HepG2 (cell line): ENCODE data around the gene MRPL43. TPM values are rescaled to one million over a fixed set of nuclear protein-coding genes. Genes with fewer than 3 reads are reported as not detected.

Experiments used
- ELF4 ChIP-seq: sonication (generic); formaldehyde crosslinking; IDR thresholded peaks from 2 replicates; pipeline ENCODE4 v1.5.0; 2020; ENCODE audit warnings: missing genetic modification reagents, mild to moderate bottlenecking, moderate library complexity, borderline replicate concordance
- FOXK2 ChIP-seq: fragments of 450-650 bp; IDR thresholded peaks from 2 replicates; pipeline ENCODE4 v1.6.1; 2016
- HOMEZ ChIP-seq: IDR thresholded peaks from 2 replicates; pipeline ENCODE4 v1.6.1; 2016; ENCODE audit warnings: low read depth
- KMT2A ChIP-seq: sonication (generic); formaldehyde crosslinking; IDR thresholded peaks from 2 replicates; pipeline ENCODE4 v1.4.0; 2020; ENCODE audit warnings: missing genetic modification reagents
- LBX2 ChIP-seq: sonication (generic); formaldehyde crosslinking; IDR thresholded peaks from 2 replicates; pipeline ENCODE4 v1.5.0; 2020; ENCODE audit warnings: missing genetic modification reagents, mild to moderate bottlenecking, borderline replicate concordance
- ONECUT2 ChIP-seq: sonication (generic); formaldehyde crosslinking; IDR thresholded peaks from 2 replicates; pipeline ENCODE4 v1.4.0; 2020; ENCODE audit warnings: missing genetic modification reagents
- RBM39 ChIP-seq: fragments of 200-400 bp; formaldehyde crosslinking; IDR thresholded peaks from one replicate; pipeline ENCODE4 v1.6.1; 2018; ENCODE audit warnings: antibody characterized with exemption, mild to moderate bottlenecking, low read depth, low read length; ENCODE audit not compliant: poor library complexity, severe bottlenecking
- SALL1 ChIP-seq: sonication (generic); formaldehyde crosslinking; IDR thresholded peaks from 2 replicates; pipeline ENCODE4 v1.8.0; 2022; ENCODE audit warnings: mild to moderate bottlenecking, missing genetic modification reagents
- SMAD9 ChIP-seq: sonication (generic); formaldehyde crosslinking; IDR thresholded peaks from 2 replicates; pipeline ENCODE4 v1.5.1; 2020; ENCODE audit warnings: mild to moderate bottlenecking, missing genetic modification reagents
- THRA ChIP-seq: sonication (generic); formaldehyde crosslinking; IDR thresholded peaks from 2 replicates; pipeline ENCODE4 v1.4.0; 2020; ENCODE audit warnings: missing genetic modification reagents, borderline replicate concordance
- THYN1 ChIP-seq: sonication (generic); formaldehyde crosslinking; IDR thresholded peaks from 2 replicates; pipeline ENCODE4 v1.8.1; 2023; ENCODE audit warnings: low read depth, mild to moderate bottlenecking, moderate library complexity, missing genetic modification reagents, borderline replicate concordance
- ZBTB49 ChIP-seq: sonication (generic); formaldehyde crosslinking; IDR thresholded peaks from 2 replicates; pipeline ENCODE4 v1.4.0; 2020; ENCODE audit warnings: missing genetic modification reagents, borderline replicate concordance
- ZFAT ChIP-seq: sonication (generic); formaldehyde crosslinking; conservative IDR thresholded peaks from 2 replicates; pipeline ENCODE4 v1.8.1; 2023; ENCODE audit warnings: missing genetic modification reagents, inconsistent platforms
- ZIK1 ChIP-seq: sonication (generic); formaldehyde crosslinking; IDR thresholded peaks from 2 replicates; pipeline ENCODE4 v1.5.0; 2020; ENCODE audit warnings: mild to moderate bottlenecking, low read depth, missing genetic modification reagents, borderline replicate concordance
- ZNF234 ChIP-seq: sonication (generic); formaldehyde crosslinking; conservative IDR thresholded peaks from 2 replicates; pipeline ENCODE4 v1.5.1; 2020; ENCODE audit warnings: mild to moderate bottlenecking, missing genetic modification reagents
- ZNF282 ChIP-seq: fragments of 450-650 bp; IDR thresholded peaks from 2 replicates; pipeline ENCODE4 v1.6.1; 2018; ENCODE audit not compliant: partially characterized antibody
- ZNF550 ChIP-seq: sonication (generic); formaldehyde crosslinking; IDR thresholded peaks from 2 replicates; pipeline ENCODE4 v1.4.0; 2020; ENCODE audit warnings: mild to moderate bottlenecking, missing genetic modification reagents, borderline replicate concordance
- ZNF589 ChIP-seq: sonication (generic); formaldehyde crosslinking; conservative IDR thresholded peaks from 2 replicates; pipeline ENCODE4 v1.8.0; 2022; ENCODE audit warnings: mild to moderate bottlenecking, moderate library complexity, missing genetic modification reagents
- ZNF678 ChIP-seq: sonication (generic); formaldehyde crosslinking; IDR thresholded peaks from 2 replicates; pipeline ENCODE4 v1.4.0; 2020; ENCODE audit warnings: mild to moderate bottlenecking, missing genetic modification reagents
- ZNF749 ChIP-seq: sonication (generic); formaldehyde crosslinking; IDR thresholded peaks from 2 replicates; pipeline ENCODE4 v1.8.0; 2022; ENCODE audit warnings: mild to moderate bottlenecking, missing genetic modification reagents, moderate library complexity, borderline replicate concordance
- ZSCAN5A ChIP-seq: sonication (generic); formaldehyde crosslinking; IDR thresholded peaks from 2 replicates; pipeline ENCODE4 v1.8.0; 2022; ENCODE audit warnings: mild to moderate bottlenecking, missing genetic modification reagents, borderline replicate concordance
- polyA plus RNA-seq, 8 experiments: library from polyadenylated mRNA; depleted of rRNA in 3 of 8; stranded (reverse) in 7 of 8; unstranded in 1 of 8; fragments of >200 nt; fragmentation: Illumina TruSeq in 4 of 8; extraction: Trizol in 4 of 8; gene quantifications; 2 replicates each; pipeline versions ENCODE4 v1.2.1 to v1.2.3, GENCODE V29; 2011 to 2016; ENCODE audit warnings: low read depth in 4 of 8, missing spikeins in 1 of 8, mixed read lengths in 1 of 8; ENCODE audit not compliant: insufficient read depth in 1 of 8
- total RNA-seq, 5 experiments: library from RNA; depleted of rRNA; stranded (reverse); fragments of >200 nt; fragmentation: Illumina TruSeq; extraction: Trizol; gene quantifications; 2 replicates each; pipeline ENCODE4 v1.2.3, GENCODE V29; 2016; ENCODE audit warnings: low read depth in 1 of 5

MRPL43 gene
- total and polyA plus RNA-seq, 2 of the 13 experiments (the other 11 are each of a cell fraction or from before 2014, with no cell fraction given): 71.0 to 73.7 TPM

- TF ChIP-seq THYN1 (CRISPR knock-in tag): no peak
- no peak for TF ChIP-seq RBM39
- TF ChIP-seq ELF4 (CRISPR knock-in tag): no peak
- no peak for TF ChIP-seq ZNF589 (CRISPR knock-in tag)
- TF ChIP-seq HOMEZ: no peak
- TF ChIP-seq ONECUT2: no peak
- no peak for TF ChIP-seq ZIK1
- no peak; the same call in 1 of the 2 replicates for TF ChIP-seq ZNF749
- no peak for TF ChIP-seq THRA (CRISPR knock-in tag)
- no peak for TF ChIP-seq LBX2 (CRISPR knock-in tag)
- TF ChIP-seq SMAD9: no peak
- TF ChIP-seq FOXK2: no peak
- TF ChIP-seq ZSCAN5A (CRISPR knock-in tag): no peak; the same call in 1 of the 2 replicates
- no peak for TF ChIP-seq ZNF282
- no peak for TF ChIP-seq ZBTB49 (CRISPR knock-in tag)
- no peak for TF ChIP-seq ZNF234 (CRISPR knock-in tag)
- TF ChIP-seq KMT2A (CRISPR knock-in tag): no peak
- TF ChIP-seq ZNF550 (CRISPR knock-in tag): no peak
- no peak for TF ChIP-seq ZNF678 (CRISPR knock-in tag)
- no peak for TF ChIP-seq SALL1 (CRISPR knock-in tag)
- TF ChIP-seq ZFAT: no peak
These were observed 11.1 kb upstream of the MRPL43 start (continued) for GRCh38 chr10:100998183-100998990.
